ENCODE results near the gene TRIML1.

The TRIML1 gene, protein sequence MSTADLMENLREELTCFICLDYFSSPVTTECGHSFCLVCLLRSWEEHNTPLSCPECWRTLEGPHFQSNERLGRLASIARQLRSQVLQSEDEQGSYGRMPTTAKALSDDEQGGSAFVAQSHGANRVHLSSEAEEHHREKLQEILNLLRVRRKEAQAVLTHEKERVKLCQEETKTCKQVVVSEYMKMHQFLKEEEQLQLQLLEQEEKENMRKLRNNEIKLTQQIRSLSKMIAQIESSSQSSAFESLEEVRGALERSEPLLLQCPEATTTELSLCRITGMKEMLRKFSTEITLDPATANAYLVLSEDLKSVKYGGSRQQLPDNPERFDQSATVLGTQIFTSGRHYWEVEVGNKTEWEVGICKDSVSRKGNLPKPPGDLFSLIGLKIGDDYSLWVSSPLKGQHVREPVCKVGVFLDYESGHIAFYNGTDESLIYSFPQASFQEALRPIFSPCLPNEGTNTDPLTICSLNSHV

GRCh38 chr4:188139141-188139540, at the start of gene TRIML1:
TSS of gene TRIML1 (plus strand) at chr4:188139441. CDS start at chr4:188139559, 118 bp downstream.
- no peak for DNase-seq (ENCODE audit: low read depth)
- H3K4me3 ChIP-seq (ENCODE audit: low read length), result no peak within 1 kb of the TSS
- TF ChIP-seq CTCF (conservative IDR thresholded peaks at IDR 0.05; ENCODE audit: low read depth, low read length), result no peak

DNA sequence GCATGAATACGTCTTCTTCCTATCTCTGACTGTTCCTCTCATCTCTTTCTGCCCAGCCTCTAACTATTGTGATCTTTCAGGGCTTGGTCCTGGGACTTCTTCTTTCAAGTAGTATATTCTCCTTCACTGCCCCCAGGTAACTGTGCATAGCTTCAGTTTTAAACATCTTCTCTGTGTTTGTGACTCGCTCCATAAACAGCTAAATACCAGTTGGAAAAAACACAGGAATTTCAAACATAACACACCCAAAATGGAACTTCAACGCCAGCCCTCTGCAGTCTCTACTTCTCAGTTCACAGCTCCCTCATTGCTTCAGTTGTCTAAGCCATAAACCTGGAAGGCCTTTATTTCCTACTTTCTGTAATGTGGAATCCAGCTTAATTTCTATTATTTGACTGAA, 46.4 kb upstream of the TRIML1 start:
- H3K4me3 ChIP-seq (ENCODE audit: low read length), result no peak overlapping the region
- no peak for TF ChIP-seq CTCF (conservative IDR thresholded peaks at IDR 0.05; ENCODE audit: low read depth, low read length)
- no peak for DNase-seq (ENCODE audit: low read depth)

GRCh38 chr4:188106454-188106853, 32.8 kb upstream of the TRIML1 start:
- no peak for TF ChIP-seq CTCF (conservative IDR thresholded peaks at IDR 0.05; ENCODE audit: low read depth, low read length)
- H3K4me3 ChIP-seq (ENCODE audit: low read length), result no peak overlapping the region
- no peak for DNase-seq (ENCODE audit: low read depth)

GRCh38 chr4:188107931-188108843, 31.1 kb upstream of the TRIML1 start:
- H3K4me3 ChIP-seq (ENCODE audit: low read length), result no peak overlapping the region

GRCh38 chr4:188109157-188109755, 30.0 kb upstream of the TRIML1 start, which contains the start of gene TRIML2:
TSS of gene TRIML2 (minus strand) at chr4:188109603. CDS start at chr4:188105368, 4,235 bp downstream.
- no peak for TF ChIP-seq CTCF (conservative IDR thresholded peaks at IDR 0.05; ENCODE audit: low read depth, low read length)
- H3K4me3 ChIP-seq (ENCODE audit: low read length), result no peak within 1 kb of the TSS
- DNase-seq (ENCODE audit: low read depth), result no peak

More at GRCh38 chr4:188107931-188108843, 31.1 kb upstream of the TRIML1 start:
- no peak for DNase-seq (ENCODE audit: low read depth)
- no peak for TF ChIP-seq CTCF (conservative IDR thresholded peaks at IDR 0.05; ENCODE audit: low read depth, low read length)

DNA sequence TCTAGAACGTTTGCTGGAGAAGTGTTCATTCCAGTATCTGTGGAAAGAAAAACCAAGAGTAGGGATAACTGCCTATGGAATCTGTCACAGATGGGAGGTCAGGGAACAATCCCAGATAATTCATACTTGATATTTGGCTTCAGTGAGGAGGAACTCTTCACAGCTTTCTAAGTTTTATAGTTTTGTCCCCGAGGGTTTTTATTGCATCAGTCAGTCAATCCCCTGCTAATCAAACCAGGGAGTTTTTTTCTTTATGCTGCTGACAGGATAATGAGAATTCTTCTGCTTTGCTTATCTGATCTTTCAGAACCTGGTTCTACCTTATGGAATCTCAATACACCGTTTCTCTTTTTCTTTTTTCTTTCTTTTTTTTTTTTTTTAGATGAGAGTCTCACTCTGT, 29.2 kb upstream of the TRIML1 start:
- H3K4me3 ChIP-seq (ENCODE audit: low read length), result no peak overlapping the region
- no peak for DNase-seq (ENCODE audit: low read depth)
- TF ChIP-seq CTCF (conservative IDR thresholded peaks at IDR 0.05; ENCODE audit: low read depth, low read length), result no peak
